HG03159 (cell line): Measurements from ENCODE around the gene TNS3.

Experiments
- ATAC-seq: cut with Tn5 transposase; IDR thresholded peaks from one replicate; pipeline ENCODE4 v1.9.1; 2021; ENCODE audit warnings: mild to moderate bottlenecking, moderate library complexity; ENCODE audit not compliant: unreplicated experiment

The TNS3 gene

GRCh38 chr7:47320296-47320695 lies 261.6 kb downstream of the TNS3 start:
- ATAC-seq: no peak

GRCh38 chr7:47318395-47319182 lies 263.3 kb downstream of the TNS3 start:
- ATAC-seq: no peak

- no peak for ATAC-seq
Observed at GRCh38 chr7:47317487-47317886, 264.4 kb downstream of the TNS3 start.

- no peak for ATAC-seq
Observed at GRCh38 chr7:47314728-47315607, 266.9 kb downstream of the TNS3 start.

GRCh38 chr7:47314248-47314647 lies 267.7 kb downstream of the TNS3 start:
- no peak for ATAC-seq

GRCh38 chr7:47313564-47313963 lies 268.3 kb downstream of the TNS3 start:
- ATAC-seq: no peak

GRCh38 chr7:47311891-47312290 lies 270.0 kb downstream of the TNS3 start:
- no peak for ATAC-seq

- no peak for ATAC-seq
Observed at GRCh38 chr7:47310020-47310419, 271.9 kb downstream of the TNS3 start.

GRCh38 chr7:47308808-47309207 lies 273.1 kb downstream of the TNS3 start:
- ATAC-seq: no peak

GRCh38 chr7:47307311-47307710 lies 274.6 kb downstream of the TNS3 start:
- ATAC-seq: no peak

GRCh38 chr7:47304727-47305719 lies 276.9 kb downstream of the TNS3 start:
- ATAC-seq: no peak

- no peak for ATAC-seq
Observed at GRCh38 chr7:47303695-47304453, 278.0 kb downstream of the TNS3 start.

GRCh38 chr7:47303014-47303694 lies 278.8 kb downstream of the TNS3 start:
- no peak for ATAC-seq

- no peak for ATAC-seq
Observed at GRCh38 chr7:47302560-47302959, 279.4 kb downstream of the TNS3 start.

GRCh38 chr7:47301657-47302295 lies 280.1 kb downstream of the TNS3 start:
- no peak for ATAC-seq

GRCh38 chr7:47301105-47301477 lies 280.8 kb downstream of the TNS3 start:
- ATAC-seq: no peak

GRCh38 chr7:47300472-47301104 lies 281.3 kb downstream of the TNS3 start:
- no peak for ATAC-seq

GRCh38 chr7:47299496-47299895 lies 282.4 kb downstream of the TNS3 start:
- no peak for ATAC-seq

- no peak for ATAC-seq
Observed at GRCh38 chr7:47298636-47299035, 283.3 kb downstream of the TNS3 start.
